HUES48 (cell line): ENCODE data around the gene SPOCK3.

ENCODE experiments used
- H3K27ac ChIP-seq: one replicate; pipeline ENCODE4 v1.7.0; 2013; ENCODE audit warnings: low read depth, low read length, inconsistent platforms
- H3K27me3 ChIP-seq: 2 replicates; pipeline ENCODE4 v1.6.1; 2013; ENCODE audit warnings: mild to moderate bottlenecking, low read length; ENCODE audit not compliant: control insufficient read depth, insufficient read depth
- H3K36me3 ChIP-seq: 2 replicates; pipeline ENCODE4 v1.6.1; 2013; ENCODE audit warnings: low read length; ENCODE audit not compliant: control insufficient read depth, insufficient read depth
- H3K4me1 ChIP-seq: 2 replicates; pipeline ENCODE4 v1.6.1; 2013; ENCODE audit warnings: mild to moderate bottlenecking, low read length; ENCODE audit not compliant: control insufficient read depth, insufficient read depth
- H3K4me3 ChIP-seq: 2 replicates; pipeline ENCODE4 v1.5.1; 2013; ENCODE audit warnings: mild to moderate bottlenecking, low read depth, low read length
- H3K9ac ChIP-seq: 2 replicates; pipeline ENCODE4 v1.6.1; 2013; ENCODE audit warnings: mild to moderate bottlenecking, low read depth, low read length, moderate library complexity
- H3K9me3 ChIP-seq: 2 replicates; pipeline ENCODE4 v1.6.1; 2013; ENCODE audit warnings: low read length; ENCODE audit not compliant: control insufficient read depth, insufficient read depth

SPOCK3 gene

DNA sequence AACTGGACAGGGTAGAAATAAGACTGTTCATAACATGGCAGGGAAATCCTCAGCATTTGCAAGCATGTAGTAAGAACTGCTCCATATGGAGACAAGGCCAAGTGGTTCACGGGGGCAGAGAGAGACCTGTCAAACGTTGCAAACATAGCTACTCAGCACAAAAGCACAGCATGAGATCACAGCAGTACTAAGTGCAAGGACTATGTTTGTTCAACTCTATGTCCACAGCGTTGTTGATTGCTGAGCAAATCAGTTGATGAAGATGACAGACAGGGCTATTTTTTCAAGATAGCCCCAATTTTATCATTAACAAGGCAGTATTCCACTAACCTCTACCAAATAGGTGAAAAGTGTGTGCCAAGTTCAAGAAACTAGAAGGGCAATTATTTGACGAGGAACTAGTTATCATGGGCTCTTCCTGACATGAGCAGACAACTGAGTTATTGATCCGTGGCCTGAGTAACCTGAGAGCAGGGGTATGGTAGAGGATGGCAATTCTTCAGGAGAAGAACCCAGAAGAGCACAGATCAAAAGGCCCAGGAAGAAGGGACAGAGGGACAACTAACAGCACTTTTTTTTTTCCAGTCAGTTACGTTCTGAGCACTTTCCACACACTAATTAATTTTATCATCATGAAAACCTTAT lies 57.4 kb downstream of the SPOCK3 start:
- Histone ChIP-seq H3K9ac (no peak overlapping the region), H3K27ac (no peak overlapping the region), H3K9me3 (no peaks in the 10 kb centered on the region), H3K27me3 (no peaks in the 10 kb centered on the region), H3K4me3 (no peak overlapping the region), H3K36me3 (no peaks in the 10 kb centered on the region), H3K4me1 (no peaks in the 10 kb centered on the region)

DNA sequence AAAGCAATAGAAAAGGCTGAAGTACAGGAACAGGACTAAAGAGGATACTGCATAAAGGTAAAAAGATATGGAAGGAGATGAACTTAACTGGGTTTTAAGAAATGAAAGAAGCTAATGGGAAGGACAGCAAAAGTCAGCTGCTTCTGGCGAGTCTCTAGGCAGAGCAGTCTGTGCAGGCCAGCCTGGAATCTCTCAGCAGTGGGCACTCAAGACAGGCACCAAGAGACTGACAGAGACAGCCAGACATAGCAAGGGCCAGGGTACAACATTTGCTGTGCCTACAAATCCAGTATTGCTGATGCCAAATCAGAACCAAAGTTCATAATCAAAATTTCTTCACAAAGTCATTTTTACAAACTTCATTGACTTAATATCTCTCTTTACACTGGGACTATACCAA lies 62.4 kb downstream of the SPOCK3 start:
- H3K27me3 ChIP-seq, result no peaks in the 10 kb centered on the region
- H3K9me3 ChIP-seq, result no peaks in the 10 kb centered on the region

DNA sequence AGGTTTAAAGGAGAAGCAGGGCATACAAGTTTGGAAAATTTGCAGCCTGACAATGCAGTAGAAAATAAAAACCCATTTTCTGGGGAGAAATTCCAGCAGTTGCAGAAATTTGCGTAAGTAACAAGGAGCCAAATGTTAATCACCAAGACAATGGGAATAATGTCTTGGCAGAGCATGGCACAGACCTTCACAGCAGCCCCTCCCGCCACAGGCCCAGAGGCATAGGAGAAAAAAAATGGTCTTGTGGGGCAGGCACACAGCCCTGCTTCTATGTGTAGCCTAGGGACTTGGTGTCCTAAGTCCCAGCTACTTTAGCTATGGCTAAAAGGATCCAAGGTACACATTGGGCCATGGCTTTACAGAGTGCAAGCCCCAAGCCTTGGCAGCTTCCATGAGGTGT lies 65.7 kb downstream of the SPOCK3 start:
- no peaks in the 10 kb centered on the region for H3K27me3 ChIP-seq

More for the DNA sequence above, 62.4 kb downstream of the SPOCK3 start:
- no peaks in the 10 kb centered on the region for H3K4me1 ChIP-seq
- no peak overlapping the region for H3K4me3 ChIP-seq
- no peak overlapping the region for H3K9ac ChIP-seq
- H3K36me3 ChIP-seq, result no peaks in the 10 kb centered on the region
- no peak overlapping the region for H3K27ac ChIP-seq

DNA sequence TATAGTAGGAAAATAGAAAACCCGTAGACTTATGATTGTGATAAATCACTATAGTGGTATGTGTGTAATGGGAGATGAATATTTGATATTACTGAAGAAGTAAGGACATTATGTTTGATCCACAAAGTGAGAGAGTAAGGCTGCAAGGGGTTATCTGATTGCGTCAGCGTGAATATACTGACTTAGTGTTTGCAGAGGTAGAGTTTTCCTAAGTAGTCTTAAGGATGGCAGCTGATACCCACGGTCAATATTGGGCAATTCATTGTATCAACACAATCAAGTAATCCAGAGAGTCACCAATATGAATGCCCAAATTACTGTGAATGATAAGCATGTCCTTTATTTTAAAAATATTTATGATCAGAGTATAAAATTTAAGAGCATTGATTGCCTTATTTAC lies 83.7 kb downstream of the SPOCK3 start:
- Histone ChIP-seq H3K9me3 (no peaks in the 10 kb centered on the region), H3K27ac (no peak overlapping the region), H3K27me3 (no peaks in the 10 kb centered on the region), H3K4me3 (no peak overlapping the region), H3K4me1 (no peaks in the 10 kb centered on the region), H3K9ac (no peak overlapping the region), H3K36me3 (no peaks in the 10 kb centered on the region)

More for the DNA sequence above, 65.7 kb downstream of the SPOCK3 start:
- no peaks in the 10 kb centered on the region for H3K9me3 ChIP-seq
- no peak overlapping the region for H3K9ac ChIP-seq
- H3K4me1 ChIP-seq, result no peaks in the 10 kb centered on the region
- H3K36me3 ChIP-seq, result no peaks in the 10 kb centered on the region
- no peak overlapping the region for H3K27ac ChIP-seq
- no peak overlapping the region for H3K4me3 ChIP-seq

DNA sequence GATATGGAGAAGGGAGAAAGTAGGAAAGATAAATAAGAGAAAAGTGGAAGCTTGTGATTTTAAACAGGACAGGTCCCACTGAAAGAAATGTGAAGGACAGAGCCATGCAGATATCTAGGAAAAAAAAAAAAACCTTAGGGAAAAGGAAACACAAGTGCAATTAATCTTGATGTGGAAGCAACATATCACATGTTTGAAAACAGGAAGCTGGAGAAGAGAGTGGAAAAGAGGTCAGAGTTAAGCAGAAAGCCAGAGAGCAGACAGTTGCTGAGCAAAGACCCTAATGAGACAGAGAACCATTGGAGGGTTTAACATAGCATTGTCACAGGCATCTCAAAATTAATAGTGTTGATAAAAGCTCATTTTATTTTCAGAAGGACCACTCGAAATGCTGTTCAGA lies 89.7 kb downstream of the SPOCK3 start:
- H3K9me3 ChIP-seq, result no peaks in the 10 kb centered on the region
- H3K4me3 ChIP-seq, result no peak overlapping the region
- no peaks in the 10 kb centered on the region for H3K36me3 ChIP-seq
- no peak overlapping the region for H3K27ac ChIP-seq
- H3K27me3 ChIP-seq, result no peaks in the 10 kb centered on the region
- no peak overlapping the region for H3K9ac ChIP-seq
- no peaks in the 10 kb centered on the region for H3K4me1 ChIP-seq

DNA sequence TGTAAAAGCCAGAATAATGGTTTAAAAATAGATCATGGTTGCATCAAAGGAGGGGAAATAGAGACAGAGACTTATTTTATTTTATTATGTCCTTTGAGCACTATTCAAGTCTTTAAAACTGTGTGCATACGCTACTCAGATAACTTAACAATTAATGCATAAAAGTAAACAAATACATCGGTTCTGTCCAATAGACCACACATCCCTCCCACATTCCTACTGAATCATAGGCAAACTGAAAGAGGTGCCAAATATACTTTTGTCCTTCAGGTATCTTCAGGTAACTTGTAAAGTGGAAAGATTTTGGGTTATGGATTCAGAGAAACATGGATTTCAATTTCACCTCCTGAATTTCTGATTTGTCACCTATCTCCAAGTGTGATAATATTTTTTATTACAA lies 91.3 kb downstream of the SPOCK3 start:
- no peaks in the 10 kb centered on the region for H3K4me1 ChIP-seq
- H3K36me3 ChIP-seq, result no peaks in the 10 kb centered on the region
- H3K27me3 ChIP-seq, result no peaks in the 10 kb centered on the region
- H3K4me3 ChIP-seq, result no peak overlapping the region
- no peak overlapping the region for H3K9ac ChIP-seq
- no peaks in the 10 kb centered on the region for H3K9me3 ChIP-seq
- H3K27ac ChIP-seq, result no peak overlapping the region

DNA sequence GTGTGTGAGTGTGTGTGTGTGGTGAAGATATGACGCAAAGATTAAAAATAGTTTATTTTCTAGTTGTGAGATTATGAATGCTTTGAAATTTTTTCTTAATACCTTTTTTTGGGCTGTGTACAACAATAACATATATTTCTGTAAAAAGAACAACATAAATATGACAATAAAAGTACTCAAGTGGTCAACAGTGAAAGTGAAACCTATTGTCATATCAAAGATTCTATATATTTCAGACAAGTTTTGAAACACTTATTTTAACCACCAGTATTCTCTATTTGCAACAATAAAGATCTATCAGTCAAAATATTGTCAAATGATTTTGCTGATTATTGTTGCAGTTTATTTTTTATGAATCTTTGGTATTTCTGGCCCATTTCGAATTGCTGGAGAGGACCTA lies 98.0 kb downstream of the SPOCK3 start:
- H3K9me3 ChIP-seq, result no peaks in the 10 kb centered on the region
- H3K4me3 ChIP-seq, result no peak overlapping the region
- no peaks in the 10 kb centered on the region for H3K4me1 ChIP-seq
- no peaks in the 10 kb centered on the region for H3K27me3 ChIP-seq
- H3K27ac ChIP-seq, result no peak overlapping the region
- H3K36me3 ChIP-seq, result no peaks in the 10 kb centered on the region
- no peak overlapping the region for H3K9ac ChIP-seq

DNA sequence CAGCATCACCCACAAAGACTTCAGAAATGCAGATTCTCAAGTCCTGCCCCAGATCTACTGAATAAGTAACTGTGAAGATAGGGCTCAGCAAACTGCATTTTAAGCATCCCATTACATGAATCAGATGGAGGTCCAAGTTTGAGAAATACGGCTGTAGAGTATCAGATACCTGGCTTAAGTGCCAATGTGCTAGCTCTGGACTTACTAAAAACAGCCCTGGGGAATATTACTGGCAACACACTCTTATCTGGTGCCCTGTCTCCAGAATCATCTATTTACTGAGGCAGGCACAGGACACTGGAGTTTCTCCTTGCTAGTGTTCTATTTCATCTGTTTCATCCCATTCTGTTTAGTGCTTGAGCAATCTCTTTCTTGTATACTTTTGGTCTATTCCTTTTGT lies 105.1 kb downstream of the SPOCK3 start:
- Histone ChIP-seq H3K4me1 (no peaks in the 10 kb centered on the region), H3K36me3 (no peaks in the 10 kb centered on the region), H3K9ac (no peak overlapping the region), H3K27me3 (no peaks in the 10 kb centered on the region), H3K27ac (no peak overlapping the region), H3K4me3 (no peak overlapping the region), H3K9me3 (no peaks in the 10 kb centered on the region)

DNA sequence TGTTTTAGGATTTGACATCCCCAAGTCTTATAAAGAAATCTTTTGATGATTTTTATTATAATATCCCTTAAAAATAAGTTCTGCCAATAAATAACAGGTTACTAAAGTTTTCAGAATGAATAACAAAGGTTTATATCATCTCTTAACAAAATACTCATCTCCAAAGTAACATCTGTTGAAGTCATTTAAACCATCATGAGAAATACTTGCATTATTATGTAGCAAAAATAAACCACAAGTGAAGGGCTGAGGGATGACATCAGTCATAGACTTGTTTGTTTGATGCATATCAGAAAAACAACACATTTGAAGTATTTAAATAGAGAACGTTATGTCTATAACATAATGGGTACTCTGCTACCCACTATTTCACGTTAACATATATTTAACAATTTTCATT lies 114.9 kb downstream of the SPOCK3 start:
- Histone ChIP-seq H3K4me3 (no peak overlapping the region), H3K9ac (no peak overlapping the region), H3K4me1 (no peaks in the 10 kb centered on the region), H3K27me3 (no peaks in the 10 kb centered on the region), H3K36me3 (no peaks in the 10 kb centered on the region), H3K9me3 (no peaks in the 10 kb centered on the region), H3K27ac (no peak overlapping the region)

DNA sequence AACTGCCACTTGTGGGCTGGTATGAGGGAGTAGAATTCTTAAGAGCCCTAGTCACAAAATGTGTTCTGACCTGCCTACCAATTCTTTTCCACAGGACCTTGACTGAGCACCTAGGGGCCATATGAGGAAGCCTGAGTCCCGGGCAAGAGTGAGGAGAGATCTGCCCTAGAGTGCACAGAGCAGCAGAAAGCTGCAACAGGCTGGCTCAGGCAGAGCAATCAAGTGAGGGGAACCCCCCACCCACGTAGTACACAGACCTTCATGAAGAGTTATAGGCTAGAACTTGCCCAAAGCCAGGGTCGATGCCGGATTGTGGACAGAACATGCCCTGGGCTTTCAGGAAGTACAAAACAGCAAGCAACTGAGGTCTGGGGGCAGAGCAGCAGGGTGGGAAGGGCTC lies 117.0 kb downstream of the SPOCK3 start:
- Histone ChIP-seq H3K9me3 (no peaks in the 10 kb centered on the region), H3K9ac (no peak overlapping the region), H3K27ac (no peak overlapping the region), H3K36me3 (no peaks in the 10 kb centered on the region), H3K27me3 (no peaks in the 10 kb centered on the region), H3K4me1 (no peaks in the 10 kb centered on the region), H3K4me3 (no peak overlapping the region)

DNA sequence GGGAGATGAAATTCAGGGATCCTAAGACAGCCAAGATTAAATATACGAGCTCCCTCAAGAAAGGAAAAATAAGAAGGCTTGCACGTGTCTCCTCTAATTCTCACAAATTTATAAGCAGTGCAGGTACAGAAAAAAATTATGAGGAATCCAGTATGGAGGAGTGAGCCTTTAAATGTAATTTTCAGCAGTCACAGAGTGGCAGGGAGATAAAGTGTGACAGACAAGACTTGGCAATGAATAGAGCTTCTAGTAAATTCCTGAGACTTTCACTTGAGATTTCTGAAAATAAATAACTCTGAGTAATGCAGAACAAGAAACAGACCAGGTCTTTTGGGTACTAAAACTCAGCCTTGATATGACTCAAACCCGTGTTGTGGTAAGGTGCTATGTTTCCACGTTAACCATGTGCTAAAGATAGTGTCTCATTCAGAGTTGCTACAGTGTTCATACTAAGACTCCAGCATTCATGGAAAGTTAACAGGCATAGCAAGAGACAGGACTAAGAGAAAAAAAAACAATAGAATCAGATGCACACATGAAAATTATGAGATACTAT lies 119.8 kb downstream of the SPOCK3 start:
- no peaks in the 10 kb centered on the region for H3K4me1 ChIP-seq
- no peaks in the 10 kb centered on the region for H3K9me3 ChIP-seq
- no peaks in the 10 kb centered on the region for H3K27me3 ChIP-seq

More for the DNA sequence above, 119.8 kb downstream of the SPOCK3 start:
- H3K27ac ChIP-seq, result no peak overlapping the region
- no peak overlapping the region for H3K4me3 ChIP-seq
- no peaks in the 10 kb centered on the region for H3K36me3 ChIP-seq
- H3K9ac ChIP-seq, result no peak overlapping the region
